Activated CD4-positive, alpha-beta T cell treated with anti-CD3 and anti-CD28 coated beads, Interleukin-2, Interleukin-4, amounts not matched to agents 100 ng/mL and 50 ng/mL, durations not matched to agents 16 hours and 8 hours (primary cell): ENCODE results near the gene TMED8.
"Not testable (repeated sequence)": the region's sequence is repeated elsewhere in the genome, so short reads cannot be mapped to it uniquely, and the experiment has no call there.

ENCODE experiments used
- DNase-seq: peaks from one replicate; pipeline ENCODE4 v3.0.0-alpha.2; 2020; ENCODE audit warnings: low spot score

Gene TMED8, protein sequence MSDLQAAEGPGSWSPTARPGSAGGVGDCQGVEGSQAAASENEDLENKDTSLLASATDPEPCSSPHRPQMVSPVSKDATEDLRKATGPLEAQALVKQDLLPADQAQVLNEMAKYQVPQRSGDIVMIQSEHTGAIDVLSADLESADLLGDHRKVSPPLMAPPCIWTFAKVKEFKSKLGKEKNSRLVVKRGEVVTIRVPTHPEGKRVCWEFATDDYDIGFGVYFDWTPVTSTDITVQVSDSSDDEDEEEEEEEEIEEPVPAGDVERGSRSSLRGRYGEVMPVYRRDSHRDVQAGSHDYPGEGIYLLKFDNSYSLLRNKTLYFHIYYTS

DNA sequence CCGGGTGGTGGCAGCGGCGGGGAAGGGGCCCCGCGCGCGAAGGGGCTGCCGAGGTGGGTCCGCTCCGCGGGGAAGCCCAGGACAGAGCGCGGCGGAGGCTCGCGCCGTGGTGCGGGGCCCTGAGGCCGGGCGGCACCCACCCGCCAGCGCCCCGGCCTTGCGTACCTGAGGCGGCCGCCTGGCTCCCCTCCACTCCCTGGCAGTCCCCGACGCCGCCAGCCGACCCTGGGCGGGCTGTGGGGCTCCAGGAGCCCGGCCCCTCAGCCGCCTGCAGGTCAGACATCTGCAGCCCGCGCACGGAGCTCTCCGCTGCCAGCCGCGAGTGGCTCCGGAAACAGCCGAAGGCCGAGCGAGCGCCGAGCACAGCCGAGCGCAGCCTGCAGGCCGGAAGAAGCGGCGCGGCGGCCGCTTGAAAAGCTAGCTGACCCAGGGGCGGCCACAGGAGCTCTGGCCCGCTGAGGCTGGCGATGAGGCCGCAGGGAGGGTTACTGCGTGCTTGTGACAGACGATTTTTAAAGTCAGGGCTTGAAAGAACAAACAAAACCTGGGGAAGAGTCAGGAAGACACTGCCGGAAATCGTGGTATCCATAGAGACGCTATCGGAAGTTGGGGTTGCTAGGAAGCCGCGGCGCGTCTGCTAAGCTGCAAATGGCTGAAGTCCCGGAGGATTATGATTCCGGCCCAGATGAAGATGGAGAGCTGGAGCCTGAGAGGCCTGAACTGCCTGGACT is at the start of gene TMED8, which contains the start of gene SAMD15:
Gene TMED8 (minus strand): TSS at position 324 of the 731 bp plus-strand sequence. CDS start 41 bp downstream, at position 283.
Gene SAMD15 (plus strand): TSS at position 609 of the 731 bp plus-strand sequence. CDS start 40 bp downstream, at position 649.
- DNase-seq, result peak; percentile 84

GRCh38 chr14:77426396-77426795 is 49.5 kb upstream of the TMED8 start:
- DNase-seq, result no peak

DNA sequence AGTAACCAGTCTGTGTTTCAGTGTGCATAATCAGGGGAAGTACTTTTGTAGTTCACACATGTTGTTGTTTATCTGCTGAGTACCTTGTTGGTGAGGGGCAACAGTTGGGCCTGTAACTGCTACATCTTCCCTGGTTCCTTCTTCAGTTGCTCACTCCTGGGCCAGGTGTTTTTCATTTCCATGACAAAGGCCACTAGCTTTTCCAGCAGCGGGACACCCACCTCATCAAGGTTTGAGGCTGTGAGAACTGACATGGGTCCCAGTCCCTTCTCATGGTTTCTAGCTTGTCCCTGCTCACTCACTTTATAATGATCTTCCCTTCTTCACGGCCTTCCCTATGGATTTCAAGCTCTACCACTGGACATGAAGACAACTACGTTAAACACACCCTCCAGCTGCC is 48.0 kb upstream of the TMED8 start:
- no peak for DNase-seq

DNA sequence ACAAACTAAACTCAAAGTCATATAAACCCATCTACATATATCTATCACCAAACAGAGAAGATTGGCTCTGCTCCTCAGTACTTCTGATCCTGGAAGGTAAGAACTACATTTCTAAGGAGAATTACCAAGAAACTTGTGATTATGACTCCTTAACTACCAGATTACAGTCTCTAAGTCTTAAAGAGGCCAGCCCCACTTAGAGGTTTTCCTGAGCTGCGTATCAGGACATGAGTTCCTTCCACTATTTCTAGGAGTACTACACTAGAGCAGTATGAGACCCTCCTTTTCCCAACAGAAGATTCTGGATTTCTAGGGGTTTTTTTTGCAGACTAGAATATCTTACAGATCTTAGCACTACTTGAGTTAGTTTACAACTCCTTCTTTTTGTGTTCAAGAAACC is 46.5 kb upstream of the TMED8 start, which contains the start of gene NOXRED1:
Gene NOXRED1 (minus strand): TSS at position 101 of the 400 bp plus-strand sequence. CDS start 634 bp downstream, outside the sequence.
- DNase-seq, result no peak

DNA sequence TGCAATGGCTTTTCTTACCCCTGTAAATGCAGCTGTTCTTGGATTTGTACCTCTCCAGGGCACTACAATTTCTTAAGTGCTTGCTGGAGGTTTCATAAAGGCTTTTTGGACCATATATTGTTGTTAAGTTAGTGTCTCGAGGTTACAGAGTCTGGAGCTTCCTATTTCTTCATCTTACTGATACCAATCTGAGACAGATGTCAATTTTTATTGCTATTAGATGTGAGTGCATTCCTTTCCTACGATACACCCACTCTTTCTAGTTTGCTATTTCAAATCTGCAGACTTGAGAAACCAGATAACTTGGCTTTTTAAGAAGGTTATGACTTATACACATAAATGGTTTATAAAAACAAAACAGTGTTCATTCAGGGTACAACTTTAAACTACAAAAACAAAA is 44.3 kb upstream of the TMED8 start:
- DNase-seq, result no peak

GRCh38 chr14:77416836-77417235 is 39.9 kb upstream of the TMED8 start:
- DNase-seq, result no peak

GRCh38 chr14:77416098-77416497 is 39.2 kb upstream of the TMED8 start:
- DNase-seq, result not testable (repeated sequence)

DNA sequence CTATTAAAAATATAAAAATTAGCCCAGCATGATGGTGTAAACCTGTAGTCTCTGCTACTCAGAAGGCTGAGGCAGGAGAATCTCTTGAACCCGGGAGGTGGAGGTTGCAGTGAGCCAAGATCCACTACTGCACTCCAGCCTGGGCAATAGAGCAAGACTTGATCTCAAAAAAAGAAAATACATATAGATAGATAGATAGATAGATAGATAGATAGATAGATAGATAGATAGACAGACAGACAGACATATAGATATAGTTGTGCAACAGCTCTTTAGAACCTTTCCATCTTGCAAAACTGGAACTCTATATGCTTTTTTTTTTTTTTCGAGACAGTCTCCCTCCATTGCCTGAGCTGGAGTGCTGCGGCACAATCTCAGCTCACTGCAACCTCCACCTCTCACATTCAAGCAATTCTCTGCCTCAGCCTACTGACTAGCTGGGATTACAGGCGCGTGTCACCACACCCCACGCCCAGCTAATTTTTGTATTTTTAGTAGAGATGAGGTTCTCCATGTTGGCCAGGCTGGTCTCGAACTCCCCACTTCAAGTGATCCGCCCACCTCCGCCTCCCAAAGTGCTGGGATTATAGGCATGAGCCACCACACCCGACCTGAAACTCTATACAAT is 38.6 kb upstream of the TMED8 start:
- not testable (repeated sequence) for DNase-seq

DNA sequence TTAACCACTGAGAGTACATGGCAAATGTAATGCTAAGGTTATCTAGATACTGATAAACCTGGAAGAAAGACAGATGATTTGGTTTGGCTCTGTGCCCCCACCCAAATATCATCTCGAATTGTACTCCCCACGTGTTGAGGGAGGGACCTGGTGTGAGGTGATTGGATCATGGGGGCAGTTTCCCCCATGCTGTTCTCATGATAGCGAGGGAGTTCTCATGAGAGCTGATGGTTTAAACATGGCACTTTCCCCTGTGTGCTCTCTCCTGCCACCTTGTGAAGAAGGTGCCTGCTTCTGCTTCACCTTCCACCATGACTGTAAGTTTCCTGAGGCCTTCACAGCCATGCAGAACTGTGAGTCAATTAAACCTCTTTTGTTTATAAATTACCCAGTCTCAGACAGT is 32.2 kb upstream of the TMED8 start:
- DNase-seq, result peak; percentile 7

- DNase-seq, result no peak
Measured at GRCh38 chr14:77407158-77407557, 30.3 kb upstream of the TMED8 start.

GRCh38 chr14:77406718-77407117 is 29.8 kb upstream of the TMED8 start:
- no peak for DNase-seq

DNA sequence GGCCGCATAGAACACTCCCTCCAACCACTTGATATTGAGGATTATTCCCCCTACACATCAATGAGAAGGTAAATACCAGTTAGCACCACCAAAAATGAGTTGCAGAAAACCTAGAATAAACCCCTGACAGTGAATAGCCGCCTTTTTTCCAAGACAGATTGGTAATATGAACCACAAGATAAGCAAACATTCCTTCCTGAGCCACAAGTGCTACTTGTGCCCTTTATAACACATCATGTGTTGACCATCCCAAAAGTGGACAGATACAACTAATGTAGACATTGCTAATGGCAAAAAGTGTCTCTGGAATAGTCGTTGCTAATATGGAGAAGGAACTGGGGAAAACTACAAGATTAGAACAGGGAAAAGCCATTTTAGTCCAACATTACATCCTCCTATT is 29.2 kb upstream of the TMED8 start:
- DNase-seq, result no peak

DNA sequence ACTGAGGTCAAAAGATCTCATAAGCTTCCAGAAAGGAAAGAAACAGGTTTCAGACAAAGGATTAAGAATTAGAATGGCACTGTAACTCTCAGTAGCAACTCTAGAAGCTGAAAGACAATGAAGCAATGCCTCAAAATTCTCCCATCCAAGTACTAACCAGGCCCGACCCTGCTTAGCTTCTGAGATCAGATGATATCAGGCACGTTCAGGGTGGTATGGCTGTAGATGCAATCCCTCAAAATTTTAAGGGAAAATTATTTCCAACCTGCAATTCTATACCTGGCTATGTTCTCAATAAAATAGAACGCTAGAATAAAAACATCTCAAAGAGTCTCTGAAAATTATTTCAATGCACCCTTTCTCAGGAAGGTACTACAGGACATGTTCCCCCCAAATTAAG is 26.9 kb upstream of the TMED8 start:
- DNase-seq, result no peak

- DNase-seq, result no peak
Measured at GRCh38 chr14:77400216-77400615, 23.3 kb upstream of the TMED8 start.

DNA sequence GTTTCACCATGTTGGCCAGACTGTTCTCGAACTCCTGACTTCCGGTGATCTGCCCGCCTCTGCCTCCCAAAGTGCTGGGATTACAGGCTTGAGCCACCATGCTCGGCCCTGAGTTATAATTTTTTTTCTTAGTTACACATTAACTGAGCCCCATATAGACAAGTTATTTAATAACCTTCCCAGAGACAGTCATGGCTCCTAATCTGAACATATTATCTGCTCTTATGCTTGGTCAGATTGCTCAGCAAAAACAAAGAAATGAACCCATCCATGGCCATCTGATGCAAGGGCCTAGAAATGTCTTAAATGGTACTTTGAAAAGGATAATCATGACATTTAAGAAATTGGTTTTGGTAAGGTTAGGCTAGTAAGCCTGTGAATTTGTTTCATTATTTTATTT is 13.3 kb upstream of the TMED8 start:
- no peak for DNase-seq

DNA sequence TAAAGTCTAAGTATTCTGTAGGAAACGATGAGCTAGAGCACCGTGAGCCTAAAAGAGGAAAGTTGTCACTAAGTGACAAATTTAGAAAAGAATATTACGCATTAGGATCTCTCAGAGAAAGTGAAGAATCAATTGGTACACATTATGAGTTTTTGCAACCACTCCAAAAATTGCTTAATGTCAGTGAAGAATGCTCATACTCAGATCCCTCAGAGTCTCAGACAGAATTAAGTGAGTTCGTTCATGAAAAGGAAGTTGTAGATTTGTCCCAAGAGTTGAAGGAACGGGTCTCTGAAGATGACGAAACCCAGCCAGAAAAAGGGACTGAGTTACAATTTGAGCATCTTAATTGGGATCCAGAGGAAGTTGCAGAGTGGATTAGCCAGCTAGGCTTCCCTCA is 1.8 kb upstream of the TMED8 start:
- DNase-seq, result no peak

GRCh38 chr14:77377502-77377844 is 579 bp upstream of the TMED8 start:
- no peak for DNase-seq

DNA sequence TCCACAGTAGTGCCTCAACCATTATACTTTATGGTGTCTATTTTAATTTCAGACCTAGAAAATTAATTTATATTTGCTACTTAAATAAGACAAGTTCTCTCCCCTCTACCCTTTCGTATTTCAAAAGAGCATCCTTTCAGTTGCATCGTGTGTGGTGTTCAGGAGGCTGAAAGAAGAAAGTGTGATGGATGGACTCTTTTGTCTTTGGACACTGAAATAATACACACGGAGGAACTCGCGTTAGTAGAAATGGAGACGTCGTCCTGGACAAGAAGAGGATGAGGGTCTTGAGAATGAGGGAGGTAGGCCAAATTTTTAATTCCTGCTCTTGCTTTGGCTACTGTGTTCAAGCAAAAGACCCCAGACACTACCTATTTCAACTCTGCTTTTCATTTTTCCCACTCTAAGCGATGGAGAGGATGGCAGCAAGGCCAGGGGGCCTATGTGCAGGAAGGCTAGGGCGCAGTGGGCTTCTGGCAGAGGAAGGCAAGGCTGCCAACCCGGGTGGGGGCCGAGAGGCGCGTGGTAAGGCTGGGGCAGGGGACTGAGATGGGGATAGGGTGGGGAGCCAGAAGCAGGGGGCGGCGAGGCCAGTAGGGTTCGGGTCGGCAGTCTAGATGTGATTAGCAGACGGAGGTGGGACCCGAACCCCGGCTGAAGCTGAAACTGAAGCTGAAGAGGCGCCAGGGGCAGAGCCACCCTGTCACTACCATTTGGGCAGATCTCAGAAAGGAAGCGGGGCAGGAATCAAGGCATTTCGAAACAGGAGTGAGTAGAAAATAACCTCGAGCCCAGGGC is 722 bp downstream of the TMED8 start:
- DNase-seq, result peak; percentile 37

- no peak for DNase-seq
Measured at GRCh38 chr14:77375164-77375950, 1.5 kb downstream of the TMED8 start.

GRCh38 chr14:77372304-77372841 is 4.5 kb downstream of the TMED8 start:
- DNase-seq, result peak; percentile 40

DNA sequence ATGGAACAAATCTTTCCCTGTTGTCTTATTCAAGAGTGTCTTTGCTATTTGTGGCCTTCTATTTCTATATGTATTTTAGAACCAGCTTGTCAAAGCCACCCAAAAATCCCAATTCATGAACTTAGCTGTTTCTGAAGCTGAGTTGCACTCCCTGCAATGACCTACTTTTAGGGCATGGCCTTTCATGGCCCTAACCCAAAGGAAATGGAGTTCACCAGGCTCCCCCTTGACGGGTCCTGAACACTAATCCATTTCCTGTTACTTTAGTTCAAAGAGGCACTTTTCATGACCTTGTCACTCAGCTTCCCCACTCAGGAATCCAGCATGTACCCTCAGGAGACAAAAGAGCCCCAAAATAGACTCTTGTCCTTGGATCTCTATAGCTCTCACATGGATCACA is 7.6 kb downstream of the TMED8 start:
- DNase-seq, result no peak
